Calu3 (cell line): Measurements from ENCODE around the gene MLLT1. TPM values are rescaled to one million over a fixed set of nuclear protein-coding genes. Genes with fewer than 3 reads are reported as not detected.
A peak's percentile ranks its signal among the peaks of the same experiment; 100 is the strongest.

ENCODE experiments used
- BruUV-seq: library from RNA; stranded (reverse); fragments of 400-500 nt; replicated peaks from 2 replicates; lab custom pipeline; 2021; lab: Mats Ljungman, UMichigan
- CTCF ChIA-PET: fragments of 300-600 bp; sonication (Branson Sonifier 250); formaldehyde crosslinking; loops from one replicate; lab custom pipeline; 2022; ENCODE audit warnings: antibody characterized with exemption; lab: Charles Lee
- DNase-seq: peaks from one replicate; pipeline ENCODE4 v3.0.0; 2022
- H3K27ac Mint-ChIP-seq: one replicate; pipeline ENCODE4 v1.8.0; 2022; ENCODE audit warnings: mixed read lengths; ENCODE audit not compliant: unreplicated experiment
- H3K27me3 Mint-ChIP-seq: one replicate; pipeline ENCODE4 v1.8.0; 2022; ENCODE audit warnings: mixed read lengths; ENCODE audit not compliant: unreplicated experiment
- H3K36me3 Mint-ChIP-seq: one replicate; pipeline ENCODE4 v1.8.0; 2022; ENCODE audit warnings: mild to moderate bottlenecking, moderate library complexity, mixed read lengths; ENCODE audit not compliant: insufficient read depth, unreplicated experiment
- H3K4me1 Mint-ChIP-seq: one replicate; pipeline ENCODE4 v1.8.0; 2022; ENCODE audit warnings: mild to moderate bottlenecking, low read depth, mixed read lengths; ENCODE audit not compliant: unreplicated experiment
- H3K4me3 Mint-ChIP-seq: one replicate; pipeline ENCODE4 v1.8.0; 2022; ENCODE audit warnings: mild to moderate bottlenecking, low read depth, moderate library complexity, mixed read lengths; ENCODE audit not compliant: unreplicated experiment
- H3K9me3 Mint-ChIP-seq: one replicate; pipeline ENCODE4 v1.8.0; 2022; ENCODE audit warnings: low read depth, mixed read lengths; ENCODE audit not compliant: unreplicated experiment
- intact Hi-C: fragments of 100-400 bp; cut with micrococcal nuclease; formaldehyde crosslinking; loops from one replicate; pipeline ENCODE4 v1.10.0; 2022; ENCODE audit not compliant: unreplicated experiment
- total RNA-seq: library from RNA; stranded (reverse); gene quantifications from 2 replicates; pipeline ENCODE4 v1.2.3, GENCODE V29; 2022
- TF ChIP-seq, protein P1 (sequence below): fragments of 200-600 bp; IDR thresholded peaks from one replicate; pipeline ENCODE4 v1.8.0; 2022; ENCODE audit warnings: antibody characterized with exemption; ENCODE audit not compliant: unreplicated experiment

MLLT1 gene
- total RNA-seq, 1 experiment from 2014 or later, result 49.8 TPM

GRCh38 chr19:6233056-6233826, 46.5 kb downstream of the MLLT1 start:
- no peaks in the 10 kb centered on the region for H3K9me3 Mint-ChIP-seq
- no peak for DNase-seq
- no peaks in the 10 kb centered on the region for H3K27me3 Mint-ChIP-seq
- H3K36me3 Mint-ChIP-seq, result peaks cover 29% of the 10 kb centered on the region
- no peak overlapping the region for H3K4me3 Mint-ChIP-seq
- no peak overlapping the region for H3K27ac Mint-ChIP-seq
- TF ChIP-seq, protein P1, sequence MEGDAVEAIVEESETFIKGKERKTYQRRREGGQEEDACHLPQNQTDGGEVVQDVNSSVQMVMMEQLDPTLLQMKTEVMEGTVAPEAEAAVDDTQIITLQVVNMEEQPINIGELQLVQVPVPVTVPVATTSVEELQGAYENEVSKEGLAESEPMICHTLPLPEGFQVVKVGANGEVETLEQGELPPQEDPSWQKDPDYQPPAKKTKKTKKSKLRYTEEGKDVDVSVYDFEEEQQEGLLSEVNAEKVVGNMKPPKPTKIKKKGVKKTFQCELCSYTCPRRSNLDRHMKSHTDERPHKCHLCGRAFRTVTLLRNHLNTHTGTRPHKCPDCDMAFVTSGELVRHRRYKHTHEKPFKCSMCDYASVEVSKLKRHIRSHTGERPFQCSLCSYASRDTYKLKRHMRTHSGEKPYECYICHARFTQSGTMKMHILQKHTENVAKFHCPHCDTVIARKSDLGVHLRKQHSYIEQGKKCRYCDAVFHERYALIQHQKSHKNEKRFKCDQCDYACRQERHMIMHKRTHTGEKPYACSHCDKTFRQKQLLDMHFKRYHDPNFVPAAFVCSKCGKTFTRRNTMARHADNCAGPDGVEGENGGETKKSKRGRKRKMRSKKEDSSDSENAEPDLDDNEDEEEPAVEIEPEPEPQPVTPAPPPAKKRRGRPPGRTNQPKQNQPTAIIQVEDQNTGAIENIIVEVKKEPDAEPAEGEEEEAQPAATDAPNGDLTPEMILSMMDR, result no peak
- CTCF ChIA-PET, result no interaction called here
- BruUV-seq, result no TSS peak
- H3K4me1 Mint-ChIP-seq, result peaks cover 13% of the 10 kb centered on the region
- intact Hi-C loops, result no loop called here

DNA sequence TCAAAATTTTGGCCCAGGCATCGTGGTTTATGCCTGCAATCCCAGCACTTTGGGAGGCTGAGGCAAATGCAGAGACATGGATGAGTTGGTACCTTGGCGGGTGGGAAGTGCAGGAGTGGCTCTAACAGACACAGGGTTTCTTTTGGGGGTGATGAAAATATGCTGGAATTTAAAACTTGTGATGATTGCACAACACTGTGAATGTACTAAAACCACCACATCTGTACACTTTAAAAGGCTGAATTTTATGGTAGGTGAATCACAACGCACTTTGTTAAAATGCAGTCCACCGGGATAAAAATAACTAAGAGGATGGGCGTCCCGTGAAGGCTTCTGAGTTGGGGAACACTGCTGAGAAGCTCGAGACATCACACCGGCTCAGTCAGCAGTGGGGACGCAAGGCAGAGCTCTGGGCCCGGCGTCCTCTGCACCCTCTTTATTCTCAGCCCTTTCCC, 47.1 kb downstream of the MLLT1 start:
- no peak overlapping the region for H3K27ac Mint-ChIP-seq
- DNase-seq, result no peak
- CTCF ChIA-PET, result no interaction called here

GRCh38 chr19:6230991-6231448, 48.8 kb downstream of the MLLT1 start:
- CTCF ChIA-PET, result no interaction called here
- no peak overlapping the region for H3K27ac Mint-ChIP-seq
- no TSS peak for BruUV-seq

More for the DNA sequence above, 47.1 kb downstream of the MLLT1 start:
- no TSS peak for BruUV-seq
- no peak overlapping the region for H3K4me3 Mint-ChIP-seq
- peaks cover 9% of the 10 kb centered on the region for H3K4me1 Mint-ChIP-seq
- peaks cover 29% of the 10 kb centered on the region for H3K36me3 Mint-ChIP-seq
- H3K9me3 Mint-ChIP-seq, result no peaks in the 10 kb centered on the region
- intact Hi-C loops, result no loop called here
- TF ChIP-seq, protein P1, result no peak
- H3K27me3 Mint-ChIP-seq, result no peaks in the 10 kb centered on the region

DNA sequence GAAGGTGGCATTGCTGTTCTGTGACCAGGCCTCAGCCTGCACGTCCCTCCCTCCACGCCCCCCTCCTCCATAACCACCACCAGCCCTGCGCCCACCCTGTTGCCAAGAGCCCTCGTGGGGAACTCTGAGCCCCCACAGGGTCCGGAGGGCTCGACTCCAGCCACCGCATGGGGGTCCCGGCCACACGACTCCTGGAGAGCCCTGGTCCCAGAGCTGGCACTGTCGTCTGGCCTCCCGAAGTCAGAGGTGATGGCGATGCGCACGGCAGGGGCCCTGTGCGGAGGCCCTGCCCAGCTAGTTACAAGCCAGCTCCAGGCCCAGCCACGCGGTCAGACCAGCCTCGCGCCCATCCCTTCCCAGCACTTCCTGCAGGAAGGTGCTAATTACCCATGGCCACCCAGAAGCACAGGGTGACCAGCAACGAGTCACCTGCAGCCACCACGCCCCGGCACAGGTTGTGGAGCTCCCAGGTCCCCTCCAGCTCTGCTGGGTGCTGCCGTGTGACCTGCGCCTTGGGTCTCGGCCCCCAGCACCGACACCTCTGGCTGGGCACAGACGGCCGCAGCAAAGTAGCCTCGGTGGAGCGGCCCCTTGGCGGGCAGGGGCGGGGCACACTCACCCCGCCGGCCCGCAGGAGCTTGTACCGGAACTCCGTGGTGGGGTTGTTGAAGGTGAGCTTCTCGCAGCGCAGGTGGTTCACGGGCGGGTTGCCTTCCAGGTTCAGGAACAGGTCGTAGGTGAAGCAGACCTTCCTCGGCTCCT, 49.6 kb downstream of the MLLT1 start:
- intact Hi-C loops, result no loop called here
- no peak for DNase-seq
- Mint-ChIP-seq H3K27ac (peak overlapping the region; percentile 70), H3K36me3 (peaks cover 19% of the 10 kb centered on the region), H3K4me3 (no peak overlapping the region), H3K4me1 (no peaks in the 10 kb centered on the region), H3K9me3 (no peaks in the 10 kb centered on the region), H3K27me3 (no peaks in the 10 kb centered on the region)
- CTCF ChIA-PET, result no interaction called here
- TF ChIP-seq, protein P1, result no peak
- BruUV-seq, result no TSS peak

More at GRCh38 chr19:6230991-6231448, 48.8 kb downstream of the MLLT1 start:
- intact Hi-C loops, result no loop called here
- TF ChIP-seq, protein P1, result no peak
- Mint-ChIP-seq H3K9me3 (no peaks in the 10 kb centered on the region), H3K4me1 (peaks cover 6% of the 10 kb centered on the region), H3K36me3 (peaks cover 17% of the 10 kb centered on the region), H3K27me3 (no peaks in the 10 kb centered on the region), H3K4me3 (no peak overlapping the region)
- no peak for DNase-seq
